Measurements from ENCODE around the gene FAIM2.

GRCh38 chr12:49864798-49865090 is 39.0 kb downstream of the FAIM2 start:
- TF ChIP-seq CTCF (conservative IDR thresholded peaks at IDR 0.05; ENCODE audit: low read depth, low read length): no peak
- no peak for TF ChIP-seq EZH2phosphoT487 (IDR thresholded peaks at IDR 0.05; ENCODE audit: borderline replicate concordance, low read length)

Data from PC-3 (cell line).